ENCODE data around the gene WDR27. TPM values are rescaled to one million over a fixed set of nuclear protein-coding genes. Genes with fewer than 3 reads are reported as not detected.

The WDR27 gene
- total RNA-seq, 6 donors from 2014 or later, result 20.1 to 80.7 (median 40.3) TPM

DNA sequence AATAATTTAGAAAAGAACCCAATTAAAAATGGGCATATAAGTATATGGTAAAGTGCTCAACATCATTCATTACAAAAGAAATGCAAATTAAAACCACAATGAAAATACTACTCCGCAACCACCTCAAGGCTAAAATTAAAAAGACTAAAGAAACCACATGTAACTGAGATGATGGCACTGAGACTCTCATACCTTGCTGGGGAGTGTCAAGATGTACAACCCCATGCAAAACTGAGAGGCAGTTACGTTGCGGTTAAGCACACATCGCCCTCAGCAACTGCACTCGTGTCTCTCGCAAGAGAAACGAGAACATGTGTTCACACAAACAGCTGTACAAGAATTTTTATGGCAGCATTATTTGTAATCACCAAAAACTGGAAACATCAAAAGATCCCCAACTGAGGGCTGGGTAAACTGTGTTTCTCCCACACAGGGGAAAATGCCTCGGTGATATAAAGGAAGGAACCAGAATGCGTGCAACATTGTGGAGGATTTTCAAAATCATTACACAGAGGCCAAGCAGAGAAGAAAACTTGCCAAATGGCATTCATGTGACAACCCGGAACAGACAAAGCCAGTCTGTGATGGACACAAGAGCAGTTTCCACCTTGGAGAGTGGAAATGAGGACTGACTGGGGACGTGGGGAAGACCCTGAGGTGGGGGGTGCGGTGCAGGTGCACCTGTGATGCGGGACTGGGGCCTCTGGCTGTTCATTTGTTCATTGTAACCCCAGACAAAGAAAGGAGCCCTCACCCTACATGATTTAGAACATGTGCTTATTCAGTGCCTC is 144.9 kb downstream of the WDR27 start:
- ATAC-seq (ENCODE audit: low FRiP score in 2 of 2) (no peak), DNase-seq (no peak)
- no peaks in the 10 kb centered on the region for H3K4me1 ChIP-seq
- H3K27me3 ChIP-seq, result no peaks in the 10 kb centered on the region
- H3K27ac ChIP-seq, result no peak overlapping the region
- 76 to 91% methylated on average over 13 of the region's 13 CpGs for WGBS, 2 donors
- TF ChIP-seq EP300 (IDR thresholded peaks at IDR 0.05) (no peak), POLR2AphosphoS5 (IDR thresholded peaks at IDR 0.05) (no peak), POLR2A (IDR thresholded peaks at IDR 0.05) (no peak)
- TF ChIP-seq, protein P1, sequence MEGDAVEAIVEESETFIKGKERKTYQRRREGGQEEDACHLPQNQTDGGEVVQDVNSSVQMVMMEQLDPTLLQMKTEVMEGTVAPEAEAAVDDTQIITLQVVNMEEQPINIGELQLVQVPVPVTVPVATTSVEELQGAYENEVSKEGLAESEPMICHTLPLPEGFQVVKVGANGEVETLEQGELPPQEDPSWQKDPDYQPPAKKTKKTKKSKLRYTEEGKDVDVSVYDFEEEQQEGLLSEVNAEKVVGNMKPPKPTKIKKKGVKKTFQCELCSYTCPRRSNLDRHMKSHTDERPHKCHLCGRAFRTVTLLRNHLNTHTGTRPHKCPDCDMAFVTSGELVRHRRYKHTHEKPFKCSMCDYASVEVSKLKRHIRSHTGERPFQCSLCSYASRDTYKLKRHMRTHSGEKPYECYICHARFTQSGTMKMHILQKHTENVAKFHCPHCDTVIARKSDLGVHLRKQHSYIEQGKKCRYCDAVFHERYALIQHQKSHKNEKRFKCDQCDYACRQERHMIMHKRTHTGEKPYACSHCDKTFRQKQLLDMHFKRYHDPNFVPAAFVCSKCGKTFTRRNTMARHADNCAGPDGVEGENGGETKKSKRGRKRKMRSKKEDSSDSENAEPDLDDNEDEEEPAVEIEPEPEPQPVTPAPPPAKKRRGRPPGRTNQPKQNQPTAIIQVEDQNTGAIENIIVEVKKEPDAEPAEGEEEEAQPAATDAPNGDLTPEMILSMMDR (IDR thresholded peaks at IDR 0.05), result no peak
- no peaks in the 10 kb centered on the region for H3K36me3 ChIP-seq
- no peak overlapping the region for H3K4me3 ChIP-seq
- H3K9me3 ChIP-seq, result no peaks in the 10 kb centered on the region

DNA sequence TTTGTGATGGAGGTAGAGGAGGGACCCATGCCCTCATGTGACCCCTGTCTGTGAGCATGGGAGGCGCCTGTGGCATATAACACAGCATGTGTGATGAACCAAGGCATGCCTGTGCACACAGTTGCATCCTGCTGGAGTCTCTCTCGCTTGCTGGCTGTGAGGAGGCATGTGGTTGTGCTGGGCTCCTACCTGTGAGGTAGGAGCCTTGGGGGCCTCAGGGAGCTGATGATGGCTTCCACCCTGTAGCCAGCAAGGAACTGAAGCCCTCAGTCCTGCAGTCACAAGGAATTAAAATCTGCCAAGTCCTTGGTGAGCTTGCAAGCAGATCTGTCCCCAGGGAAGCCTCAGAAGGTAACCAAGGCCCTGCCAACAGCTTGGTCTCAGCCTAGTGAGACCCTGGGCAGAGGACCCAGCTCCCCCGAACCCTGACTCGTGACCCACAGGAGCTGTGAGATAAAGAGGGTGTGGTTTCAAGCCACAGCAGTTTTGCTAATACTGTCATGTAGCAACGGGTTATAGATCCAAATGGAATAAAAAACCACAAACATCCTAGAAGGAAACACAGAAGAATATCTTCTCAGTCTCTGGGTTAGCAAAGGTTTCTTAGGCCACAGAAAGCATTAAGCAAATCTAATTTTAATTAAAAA is 145.7 kb downstream of the WDR27 start:
- Histone ChIP-seq H3K27ac (no peak overlapping the region), H3K27me3 (no peaks in the 10 kb centered on the region), H3K9me3 (no peaks in the 10 kb centered on the region), H3K4me1 (no peaks in the 10 kb centered on the region), H3K4me3 (no peak overlapping the region), H3K36me3 (no peaks in the 10 kb centered on the region)
- no peak for DNase-seq
- ATAC-seq (ENCODE audit: low FRiP score in 2 of 2), result no peak
- TF ChIP-seq, protein P1 (IDR thresholded peaks at IDR 0.05), result no peak
- TF ChIP-seq POLR2AphosphoS5 (IDR thresholded peaks at IDR 0.05) (no peak), POLR2A (IDR thresholded peaks at IDR 0.05) (no peak), EP300 (IDR thresholded peaks at IDR 0.05) (no peak)
- 78 to 88% methylated on average over 4 to 5 of the region's 5 CpGs for WGBS, 2 donors

DNA sequence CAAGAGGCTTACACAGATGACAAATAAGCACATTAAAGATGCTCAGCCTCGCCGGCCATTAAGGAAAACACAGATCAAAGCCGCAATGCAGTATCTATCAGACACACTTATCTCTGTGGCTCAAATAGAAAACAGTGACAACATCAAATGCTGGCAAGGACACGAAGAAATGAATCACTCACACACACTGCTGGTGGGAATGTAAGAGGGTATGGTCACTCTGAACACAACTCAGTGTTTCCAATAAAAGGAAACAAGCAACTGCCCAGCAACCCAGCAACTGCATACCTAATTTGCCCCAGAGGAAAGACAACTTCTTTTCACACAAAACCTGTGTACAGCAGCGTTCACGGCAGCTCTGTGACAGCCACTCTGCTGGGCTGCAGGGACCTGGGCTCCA is 155.8 kb downstream of the WDR27 start:
- Histone ChIP-seq H3K36me3 (no peaks in the 10 kb centered on the region), H3K27ac (no peak overlapping the region), H3K9me3 (peaks cover 0 to 6% (median 5%) of the 10 kb centered on the region in 4 donors), H3K4me3 (no peak overlapping the region), H3K27me3 (no peaks in the 10 kb centered on the region), H3K4me1 (peaks cover 0 to 4% (median 0%) of the 10 kb centered on the region in 4 donors)
- no peak for TF ChIP-seq POLR2A (IDR thresholded peaks at IDR 0.05)
- TF ChIP-seq EP300 (IDR thresholded peaks at IDR 0.05), result no peak
- TF ChIP-seq POLR2AphosphoS5 (IDR thresholded peaks at IDR 0.05), result no peak
- WGBS, 2 donors, result 93 to 94% methylated on average over 6 of the region's 6 CpGs
- ATAC-seq (ENCODE audit: low FRiP score in 2 of 2) (peak in 1 of 2 donors; percentile 42), DNase-seq (no peak)

DNA sequence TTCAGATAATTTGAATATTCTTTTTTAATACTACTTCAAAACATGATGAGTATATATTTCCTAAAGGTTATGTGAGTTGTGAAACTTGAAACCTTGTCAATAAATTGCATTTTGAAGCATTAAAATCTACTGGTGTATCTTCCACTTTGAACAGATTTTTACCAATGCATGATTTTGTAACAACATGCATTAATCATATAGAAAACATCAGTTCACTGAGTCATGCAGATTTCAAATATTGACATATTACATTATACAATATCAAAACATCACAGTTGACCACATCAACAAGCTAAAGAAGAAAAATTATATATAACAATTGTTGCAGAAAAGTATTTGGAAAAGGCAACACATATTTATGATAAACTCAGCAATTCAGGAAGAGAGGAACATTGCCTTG is 158.1 kb downstream of the WDR27 start:
- DNase-seq (no peak), ATAC-seq (ENCODE audit: low FRiP score in 2 of 2) (no peak)
- Histone ChIP-seq H3K4me1 (peaks cover 0 to 11% (median 0%) of the 10 kb centered on the region in 4 donors), H3K36me3 (no peaks in the 10 kb centered on the region), H3K27ac (no peak overlapping the region), H3K27me3 (no peaks in the 10 kb centered on the region), H3K4me3 (no peak overlapping the region), H3K9me3 (peaks cover 0 to 6% (median 5%) of the 10 kb centered on the region in 4 donors)
- TF ChIP-seq EP300 (IDR thresholded peaks at IDR 0.05) (no peak), POLR2AphosphoS5 (IDR thresholded peaks at IDR 0.05) (no peak), POLR2A (IDR thresholded peaks at IDR 0.05) (no peak)
- TF ChIP-seq, protein P1 (IDR thresholded peaks at IDR 0.05), result no peak

DNA sequence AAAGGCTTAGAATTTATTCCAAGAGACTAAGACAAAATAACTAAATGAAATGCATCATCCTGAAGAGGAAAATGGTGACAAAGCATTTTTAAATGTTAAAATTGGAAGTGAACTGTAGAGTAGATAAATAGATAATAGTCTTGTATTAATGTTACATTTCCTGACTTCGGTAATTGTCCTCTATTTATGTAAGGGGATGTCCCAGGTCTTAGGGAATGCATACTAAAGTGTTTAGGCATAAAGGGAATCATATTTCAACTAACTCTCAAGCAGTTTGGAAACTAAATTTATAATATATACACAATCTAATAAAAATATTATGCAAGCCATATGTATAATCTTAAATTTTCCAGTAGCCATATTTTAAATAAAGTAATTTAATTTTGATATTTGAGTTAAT is 159.3 kb downstream of the WDR27 start:
- Histone ChIP-seq H3K27me3 (no peaks in the 10 kb centered on the region), H3K4me3 (no peak overlapping the region), H3K36me3 (no peaks in the 10 kb centered on the region), H3K9me3 (peaks cover 0 to 3% (median under 1%) of the 10 kb centered on the region in 4 donors), H3K27ac (no peak overlapping the region), H3K4me1 (peaks cover 0 to 11% (median 0%) of the 10 kb centered on the region in 4 donors)
- ATAC-seq (ENCODE audit: low FRiP score in 2 of 2) (no peak), DNase-seq (no peak)
- TF ChIP-seq EP300 (IDR thresholded peaks at IDR 0.05) (no peak), POLR2A (IDR thresholded peaks at IDR 0.05) (no peak), POLR2AphosphoS5 (IDR thresholded peaks at IDR 0.05) (no peak)
- TF ChIP-seq, protein P1 (IDR thresholded peaks at IDR 0.05), result no peak
- 57 to 69% methylated on average over 1 of the region's 1 CpG for WGBS, 2 donors
